Stimulated activated CD4-positive, alpha-beta T cell treated with anti-CD3 and anti-CD28 coated beads, Interleukin-15, amount 100 ng/mL, for 24 hours (primary cell): Measurements from ENCODE around the gene ATG4C.
A peak's percentile ranks its signal among the peaks of the same experiment; 100 is the strongest.
"Not testable (repeated sequence)": the region's sequence is repeated elsewhere in the genome, so short reads cannot be mapped to it uniquely, and the experiment has no call there.

Experiments used
- DNase-seq: peaks from one replicate; pipeline ENCODE4 v3.0.0-alpha.2; 2020

Gene ATG4C

GRCh38 chr1:62778208-62778607, 5.7 kb upstream of the ATG4C start:
- no peak for DNase-seq

GRCh38 chr1:62781841-62782543, 1.9 kb upstream of the ATG4C start:
- DNase-seq: no peak

GRCh38 chr1:62782544-62783212, 1.3 kb upstream of the ATG4C start:
- DNase-seq: not testable (repeated sequence)

GRCh38 chr1:62784509-62785365, 805 bp downstream of the ATG4C start:
- DNase-seq: peak; percentile 7

- DNase-seq: no peak
These were observed 6.8 kb downstream of the ATG4C start for GRCh38 chr1:62790716-62791115.

GRCh38 chr1:62794053-62794452, 10.1 kb downstream of the ATG4C start:
- no peak for DNase-seq

GRCh38 chr1:62796221-62796620, 12.3 kb downstream of the ATG4C start:
- no peak for DNase-seq

- no peak for DNase-seq
These were observed 15.8 kb downstream of the ATG4C start for GRCh38 chr1:62799688-62800087.

GRCh38 chr1:62800281-62800680, 16.3 kb downstream of the ATG4C start:
- no peak for DNase-seq

GRCh38 chr1:62800825-62801306, 16.9 kb downstream of the ATG4C start:
- no peak for DNase-seq

GRCh38 chr1:62809788-62810187, 25.9 kb downstream of the ATG4C start:
- no peak for DNase-seq

GRCh38 chr1:62810420-62811274, 26.7 kb downstream of the ATG4C start:
- DNase-seq: no peak

GRCh38 chr1:62823556-62823955, 39.6 kb downstream of the ATG4C start:
- DNase-seq: no peak

GRCh38 chr1:62826901-62827300, 43.0 kb downstream of the ATG4C start:
- no peak for DNase-seq

GRCh38 chr1:62827786-62828185, 43.9 kb downstream of the ATG4C start:
- DNase-seq: not testable (repeated sequence)

GRCh38 chr1:62832276-62832675, 48.3 kb downstream of the ATG4C start:
- DNase-seq: no peak

- DNase-seq: no peak
These were observed 49.6 kb downstream of the ATG4C start for GRCh38 chr1:62833529-62833928.

GRCh38 chr1:62834400-62834961, 50.5 kb downstream of the ATG4C start:
- no peak for DNase-seq

GRCh38 chr1:62836856-62837540, 53.1 kb downstream of the ATG4C start:
- DNase-seq: no peak

GRCh38 chr1:62840555-62840954, 56.6 kb downstream of the ATG4C start:
- DNase-seq: no peak

- peak; percentile 2 for DNase-seq
These were observed 57.7 kb downstream of the ATG4C start for GRCh38 chr1:62841587-62842169.
